ENCODE data around the gene ADORA1.

- no peak for TF ChIP-seq CTCF (conservative IDR thresholded peaks at IDR 0.05; ENCODE audit: low read depth, low read length)
- no peak for TF ChIP-seq EZH2 (IDR thresholded peaks at IDR 0.05; ENCODE audit: borderline replicate concordance, low read depth, low read length, poor library complexity, severe bottlenecking)
These were observed 78.7 kb downstream of the ADORA1 start for GRCh38 chr1:203206129-203206687.
